Motor neuron (in vitro differentiated cells): Measurements from ENCODE around the gene MAT1A. TPM values are rescaled to one million over a fixed set of nuclear protein-coding genes. Genes with fewer than 3 reads are reported as not detected.

Experiments used
- total RNA-seq, 8 experiments: library from RNA; unstranded; fragments of 300-600 nt; gene quantifications; 2 replicates each; pipeline versions ENCODE4 v1.2.3 to v1.2.4, GENCODE V29; 2022

Gene MAT1A
- total RNA-seq, 8 experiments from 2014 or later, result 0.04 to 3.2 (median 0.63) TPM; not detected in 2

Other genes with a start within 250 kb of the MAT1A start
- 10 to 100 TPM in 6 of 8 experiments, 1 to 10 TPM in 2; 8.9 to 28.5 (median 15.1) TPM for gene TMEM254, start 211.0 kb downstream of the MAT1A start, total RNA-seq
- gene PLAC9, start 156.9 kb downstream of the MAT1A start, total RNA-seq, result 10 to 100 TPM in 3 of 8 experiments, 1 to 10 TPM in 1, under 1 TPM in 3, not detected in 1; 0.16 to 47.0 (median 1.0) TPM
- gene ANXA11, start 84.1 kb downstream of the MAT1A start, total RNA-seq, result 100 to 1,000 TPM in 3 of 8 experiments, 10 to 100 TPM in 1, 1 to 10 TPM in 4; 4.9 to 197 (median 37.4) TPM
- gene DYDC1, start 67.1 kb upstream of the MAT1A start, total RNA-seq, result under 1 TPM in 1 of 8 experiments, not detected in 7; 0.27 TPM
- 1 to 10 TPM in 4 of 8 experiments, under 1 TPM in 2, not detected in 2; 0.45 to 9.3 (median 1.7) TPM for gene DYDC2, start 67.1 kb upstream of the MAT1A start, total RNA-seq
- gene PRXL2A, start 118.9 kb upstream of the MAT1A start, total RNA-seq, result 100 to 1,000 TPM in 2 of 8 experiments, 10 to 100 TPM in 5, 1 to 10 TPM in 1; 4.8 to 166 (median 53.5) TPM
- gene TSPAN14, start 164.7 kb upstream of the MAT1A start, total RNA-seq, result 10 to 100 TPM; 12.4 to 44.8 (median 16.1) TPM
- 1 to 10 TPM in 1 of 8 experiments, under 1 TPM in 7; 0.14 to 1.1 (median 0.29) TPM for gene SH2D4B, start 248.2 kb upstream of the MAT1A start, total RNA-seq